NCI-H2029 (cell line): Measurements from ENCODE around the gene HAPSTR1.
A peak's percentile ranks its signal among the peaks of the same experiment; 100 is the strongest.

ENCODE experiments used
- DNase-seq: peaks from one replicate; lab custom pipeline; 2025; lab: John Stamatoyannopoulos, UW

Gene HAPSTR1

GRCh38 chr16:9124444-9124843 is 33.0 kb downstream of the HAPSTR1 start:
- DNase-seq, result no peak

GRCh38 chr16:9124908-9125584 is 33.6 kb downstream of the HAPSTR1 start:
- no peak for DNase-seq

- DNase-seq, result no peak
Observed at GRCh38 chr16:9125658-9126505, 34.4 kb downstream of the HAPSTR1 start.

- DNase-seq, result no peak
Observed at GRCh38 chr16:9126609-9127008, 35.2 kb downstream of the HAPSTR1 start.

- no peak for DNase-seq
Observed at GRCh38 chr16:9128346-9129342, 37.2 kb downstream of the HAPSTR1 start.

- DNase-seq, result no peak
Observed at GRCh38 chr16:9134306-9134705, 42.9 kb downstream of the HAPSTR1 start.

- DNase-seq, result peak; percentile 75
Observed at GRCh38 chr16:9134739-9135138, 43.3 kb downstream of the HAPSTR1 start.

GRCh38 chr16:9135797-9136196 is 44.4 kb downstream of the HAPSTR1 start:
- no peak for DNase-seq

DNA sequence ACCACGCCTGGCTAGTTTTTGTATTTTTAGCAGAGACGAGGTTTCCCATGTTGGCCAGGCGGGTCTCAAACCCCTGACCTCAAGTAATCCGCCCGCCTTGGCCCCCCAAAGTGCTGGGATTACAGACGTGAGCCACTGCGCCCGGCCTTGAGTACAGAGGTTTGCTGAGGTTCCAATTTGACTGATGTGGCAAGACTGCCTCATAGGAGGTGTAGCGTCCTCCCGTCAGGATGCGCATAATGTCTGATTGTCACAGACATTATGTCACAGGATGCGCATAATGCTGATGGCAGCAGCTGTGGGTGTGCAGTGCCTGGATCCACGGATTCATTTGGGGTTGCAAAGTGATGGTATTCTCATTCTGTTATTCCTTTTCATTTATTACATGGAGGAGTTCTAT is 45.2 kb downstream of the HAPSTR1 start:
- DNase-seq, result no peak

GRCh38 chr16:9138021-9138680 is 46.7 kb downstream of the HAPSTR1 start:
- DNase-seq, result no peak

GRCh38 chr16:9138731-9139501 is 47.5 kb downstream of the HAPSTR1 start:
- DNase-seq, result peak; percentile 40

DNA sequence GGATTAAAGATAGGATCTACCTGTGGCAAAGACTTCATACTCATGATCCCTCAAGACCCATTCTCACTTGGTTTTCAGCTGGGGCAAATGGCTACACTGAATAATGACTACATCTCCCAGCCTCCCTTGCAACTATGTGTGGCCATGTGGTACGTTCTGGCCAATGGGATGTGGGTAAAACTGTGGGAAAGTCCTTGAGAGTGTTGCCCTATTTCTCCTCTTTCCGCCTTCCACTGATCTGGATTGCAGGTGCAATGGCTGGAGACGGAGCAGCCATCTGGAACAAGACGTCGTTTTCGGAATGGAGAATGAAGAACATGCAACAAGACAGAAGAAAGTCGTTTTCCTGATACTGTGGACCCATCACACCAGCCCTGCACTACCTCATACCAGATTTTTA is 48.5 kb downstream of the HAPSTR1 start:
- peak; percentile 16 for DNase-seq
